ENCODE data around the gene SPCS3.

GRCh38 chr4:176377780-176378179 lies 58.0 kb downstream of the SPCS3 start:
- TF ChIP-seq FOXP2 (optimal IDR thresholded peaks at IDR 0.05; ENCODE audit: borderline replicate concordance, extremely low read depth, extremely low read length, insufficient read depth): no peak
- TF ChIP-seq REST (IDR thresholded peaks at IDR 0.05; ENCODE audit: insufficient read depth in 1 of 2, low read depth in 2 of 2, low read length in 2 of 2): no peak
- TF ChIP-seq POLR2AphosphoS5 (IDR thresholded peaks at IDR 0.05; ENCODE audit: low read depth, low read length): no peak
- TF ChIP-seq TAF1 (IDR thresholded peaks at IDR 0.05; ENCODE audit: borderline replicate concordance, insufficient read depth, low read length): no peak
